IMR-90 (cell line): ENCODE data around the gene ISLR2. TPM values are rescaled to one million over a fixed set of nuclear protein-coding genes. Genes with fewer than 3 reads are reported as not detected.

ENCODE experiments used
- ATAC-seq: fragments of 200-7000 bp; cut with Tn5 transposase; 2 replicates; pipeline ENCODE4 v1.9.1; 2020; ENCODE audit warnings: low read depth, mild to moderate bottlenecking, moderate library complexity
- BruUV-seq: library from RNA; stranded (reverse); fragments of 400-500 nt; replicated peaks from 2 replicates; lab custom pipeline; 2021; lab: Mats Ljungman, UMichigan
- CTCF ChIA-PET: fragments of 300-600 bp; formaldehyde crosslinking; extraction: SDS; loops from one replicate; lab custom pipeline; 2021; ENCODE audit warnings: antibody characterized with exemption; lab: Yijun Ruan, JAX
- POLR2A ChIA-PET: fragments of 300-600 bp; sonication (Branson Sonifier 250); formaldehyde crosslinking; loops from one replicate; lab custom pipeline; 2022; ENCODE audit warnings: antibody characterized with exemption; ENCODE audit not compliant: unreplicated experiment; lab: Charles Lee
- DNase-seq: peaks from one replicate; pipeline ENCODE4 v3.0.0; 2013
- H2AFZ ChIP-seq: replicated peaks from 2 replicates; pipeline ENCODE3; 2013; ENCODE audit warnings: low read length, mild to moderate bottlenecking; ENCODE audit not compliant: poor library complexity
- H2AK5ac ChIP-seq: 2 replicates; pipeline ENCODE4 v1.6.1; 2013; ENCODE audit warnings: low read depth, low read length, inconsistent platforms
- H2AK9ac ChIP-seq: replicated peaks from 2 replicates; pipeline ENCODE3; 2013; ENCODE audit warnings: mild to moderate bottlenecking, low read depth, low read length, moderate library complexity; ENCODE audit not compliant: poor library complexity
- H2BK120ac ChIP-seq: 2 replicates; pipeline ENCODE4 v1.6.1; 2013; ENCODE audit warnings: low read depth, low read length, inconsistent platforms
- H2BK15ac ChIP-seq: 3 replicates; pipeline ENCODE4 v1.6.1; 2013; ENCODE audit warnings: low read depth, low read length, inconsistent platforms
- H2BK20ac ChIP-seq: 2 replicates; pipeline ENCODE4 v1.6.1; 2013; ENCODE audit warnings: low read depth, mild to moderate bottlenecking, inconsistent platforms, low read length, moderate library complexity
- H2BK5ac ChIP-seq: 2 replicates; pipeline ENCODE4 v1.6.1; 2013; ENCODE audit warnings: mild to moderate bottlenecking, low read depth, low read length, inconsistent platforms; ENCODE audit not compliant: poor library complexity, severe bottlenecking
- H3K14ac ChIP-seq: replicated peaks from 2 replicates; pipeline ENCODE4 v1.6.1; 2013; ENCODE audit warnings: low read depth, low read length, inconsistent platforms
- H3K18ac ChIP-seq: 2 replicates; pipeline ENCODE4 v1.6.1; 2013; ENCODE audit warnings: low read depth, low read length, control low read depth
- H3K23ac ChIP-seq: 2 replicates; pipeline ENCODE4 v1.6.1; 2013; ENCODE audit warnings: low read depth, low read length, inconsistent platforms
- H3K27ac ChIP-seq: 2 replicates; pipeline ENCODE4 v1.5.1; 2013; ENCODE audit warnings: mild to moderate bottlenecking, control low read depth, low read length; ENCODE audit not compliant: insufficient read depth
- H3K27me3 ChIP-seq: 2 replicates; pipeline ENCODE4 v1.6.1; 2013; ENCODE audit warnings: low read length; ENCODE audit not compliant: control insufficient read depth, insufficient read depth
- H3K36me3 ChIP-seq: 2 replicates; pipeline ENCODE4 v1.6.1; 2013; ENCODE audit warnings: low read length, mixed read lengths; ENCODE audit not compliant: control insufficient read depth, insufficient read depth
- H3K4ac ChIP-seq: 2 replicates; pipeline ENCODE4 v1.6.1; 2013; ENCODE audit warnings: low read depth, low read length, inconsistent platforms
- H3K4me1 ChIP-seq: 2 replicates; pipeline ENCODE4 v1.6.1; 2013; ENCODE audit warnings: low read length, mixed read lengths; ENCODE audit not compliant: control insufficient read depth, insufficient read depth
- H3K4me2 ChIP-seq: 2 replicates; pipeline ENCODE4 v1.6.1; 2013; ENCODE audit warnings: low read depth, mild to moderate bottlenecking, control low read depth, low read length, moderate library complexity
- H3K4me3 ChIP-seq: 2 replicates; pipeline ENCODE4 v1.5.1; 2013; ENCODE audit warnings: low read depth, mild to moderate bottlenecking, control low read depth, low read length, moderate library complexity; ENCODE audit not compliant: insufficient read depth
- H3K56ac ChIP-seq: 2 replicates; pipeline ENCODE4 v1.6.1; 2013; ENCODE audit warnings: low read length, inconsistent platforms; ENCODE audit not compliant: insufficient read depth; ENCODE audit errors: extremely low read depth
- H3K79me1 ChIP-seq, 2 experiments: 2 replicates each; pipeline ENCODE4 v1.6.1; 2013; ENCODE audit warnings: low read length in 2 of 2, inconsistent platforms in 1 of 2, low read depth in 1 of 2
- H3K9ac ChIP-seq: 2 replicates; pipeline ENCODE4 v1.6.1; 2013; ENCODE audit warnings: low read depth, low read length, control low read depth
- H3K9me1 ChIP-seq: 2 replicates; pipeline ENCODE4 v1.6.1; 2013; ENCODE audit warnings: low read length, inconsistent platforms; ENCODE audit not compliant: insufficient read depth
- H3K9me3 ChIP-seq: 2 replicates; pipeline ENCODE4 v1.6.1; 2013; ENCODE audit warnings: low read length; ENCODE audit not compliant: control insufficient read depth, insufficient read depth
- H4K20me1 ChIP-seq: 2 replicates; pipeline ENCODE4 v1.6.1; 2013; ENCODE audit warnings: low read length, inconsistent platforms; ENCODE audit not compliant: insufficient read depth
- H4K5ac ChIP-seq: 2 replicates; pipeline ENCODE4 v1.6.1; 2013; ENCODE audit warnings: mild to moderate bottlenecking, low read depth, low read length, control low read depth
- H4K8ac ChIP-seq, 2 experiments: 2 replicates each; pipeline ENCODE4 v1.6.1; 2013; ENCODE audit warnings: low read depth in 2 of 2, low read length in 2 of 2, control low read depth in 1 of 2, inconsistent platforms in 1 of 2
- H4K91ac ChIP-seq: 2 replicates; pipeline ENCODE4 v1.6.1; 2013; ENCODE audit warnings: low read depth, low read length, inconsistent platforms; ENCODE audit not compliant: insufficient read depth
- ELK1 ChIP-seq: fragments of 150-350 bp; IDR thresholded peaks from 2 replicates; pipeline ENCODE4 v1.6.1; 2016; ENCODE audit warnings: low read depth, mild to moderate bottlenecking, low read length, moderate library complexity, borderline replicate concordance
- NFE2L2 ChIP-seq: fragments of 150-350 bp; IDR thresholded peaks from 2 replicates; pipeline ENCODE4 v1.6.1; 2016; ENCODE audit warnings: low read depth, mild to moderate bottlenecking, low read length
- POLR2A ChIP-seq: IDR thresholded peaks from 2 replicates; pipeline ENCODE4 v1.6.1; 2012; ENCODE audit warnings: mild to moderate bottlenecking, low read depth, low read length
- RAD21 ChIP-seq: IDR thresholded peaks from 2 replicates; pipeline ENCODE4 v1.6.1; 2012; ENCODE audit warnings: low read length, improper control_type of control experiment
- WGBS, 2 experiments: methylation state at CpG; one replicate each; pipeline versions ENCODE4 v1.1.5 to v1.1.7; 2013; ENCODE audit warnings: missing lambda C conversion rate in 2 of 2; ENCODE audit not compliant: insufficient read length in 1 of 2; ENCODE audit errors: extremely low coverage in 2 of 2; 5-methylcytosine and 5-hydroxymethylcytosine counted together
- dilution Hi-C: fragments of 300-500 bp; cut with HindIII; formaldehyde crosslinking; loops from one replicate; pipeline ENCODE4 v1.14.3; 2018; ENCODE audit warnings: low sequenced_read_pairs; ENCODE audit not compliant: unreplicated experiment
- in situ Hi-C: fragments of 300-500 bp; cut with MboI; formaldehyde crosslinking; loops from 3 replicates; pipeline ENCODE4 v1.14.3; 2019; ENCODE audit warnings: low sequenced_read_pairs, inconsistent platforms, mixed read lengths
- intact Hi-C: fragments of 100-400 bp; cut with micrococcal nuclease; formaldehyde crosslinking; loops from 2 replicates; pipeline ENCODE4 v1.10.0; 2022
- polyA plus RNA-seq, 3 experiments: library from polyadenylated mRNA; depleted of rRNA; stranded (reverse); fragments of >200 nt; gene quantifications; 2 replicates each; pipeline ENCODE4 v1.2.3, GENCODE V29; 2012; ENCODE audit warnings: low replicate concordance in 1 of 3
- total RNA-seq: library from RNA; depleted of rRNA; stranded (reverse); fragments of >200 nt; gene quantifications from 2 replicates; pipeline ENCODE4 v1.2.3, GENCODE V29; 2012

Gene ISLR2
- total and polyA plus RNA-seq, 2 of the 4 experiments (the other 2 are of a cell fraction), result not detected

DNA sequence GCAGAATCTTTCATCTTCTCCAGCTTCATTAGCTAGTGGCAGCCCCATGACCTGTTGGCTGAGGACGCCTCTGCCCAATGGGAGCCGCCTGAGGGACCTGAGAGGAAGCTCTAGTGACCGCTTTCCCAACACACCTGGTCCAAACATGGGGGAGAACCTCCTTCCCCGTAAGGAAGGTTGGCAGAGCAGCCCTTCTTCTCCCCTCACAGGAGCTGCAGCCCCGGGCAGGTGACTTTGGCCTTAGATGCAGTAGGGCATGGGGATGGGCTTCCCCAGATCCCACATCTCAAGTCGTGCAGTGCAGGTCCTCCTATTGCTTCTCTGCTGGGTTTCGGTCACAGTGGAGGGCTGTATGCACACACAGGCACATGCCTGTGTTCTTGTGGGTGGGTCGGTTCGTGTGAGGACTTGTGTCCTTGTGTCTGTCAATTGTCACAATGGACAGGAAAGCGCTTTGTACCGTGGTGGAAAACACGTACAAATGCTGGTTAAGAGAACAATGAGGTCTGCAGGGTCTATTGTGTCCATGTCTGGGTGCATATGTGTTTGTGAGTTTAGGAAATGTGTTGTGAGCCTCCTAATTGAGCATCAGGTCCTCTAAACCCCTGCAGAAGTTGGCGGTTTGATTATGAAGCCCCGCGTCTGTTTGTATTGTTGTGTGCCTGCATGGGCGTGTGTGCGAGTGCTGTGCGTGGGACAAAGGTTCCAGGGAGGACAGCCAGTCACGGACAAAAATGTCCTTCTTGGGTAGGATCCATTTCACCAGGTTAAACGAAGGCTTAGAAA lies 1.4 kb downstream of the ISLR2 start:
- BruUV-seq, result no TSS peak
- WGBS, 2 experiments, result 8% methylated on average over 11 of the region's 20 CpGs; no CpG with 5 or more reads in 1 of the 2 experiments
- H2AFZ ChIP-seq, result peak overlapping the region; percentile 60

More for the DNA sequence above, 1.4 kb downstream of the ISLR2 start:
- Histone ChIP-seq H3K27me3 (peaks cover 92% of the 10 kb centered on the region), H3K9me1 (peaks cover 2% of the 10 kb centered on the region; the same call in 1 of the 2 replicates), H3K4me2 (no peak overlapping the region), H3K4me1 (no peaks in the 10 kb centered on the region; the same call in 1 of the 2 replicates), H3K9me3 (peaks cover 8% of the 10 kb centered on the region), H3K27ac (no peak overlapping the region), H4K8ac (no peak overlapping the region), H3K4ac (no peak overlapping the region), H3K79me1 (no peaks in the 10 kb centered on the region), H3K18ac (no peak overlapping the region), H3K23ac (no peak overlapping the region), H4K91ac (no peak overlapping the region), H2BK15ac (no peak overlapping the region), H3K36me3 (no peaks in the 10 kb centered on the region), H3K4me3 (no peak overlapping the region), H3K14ac (no peak overlapping the region), H3K9ac (no peak overlapping the region), H4K5ac (no peak overlapping the region), H2AK5ac (no peak overlapping the region), H2BK5ac (no peak overlapping the region), H2BK20ac (no peak overlapping the region), H3K56ac (no peak overlapping the region), H4K20me1 (peaks cover 19% of the 10 kb centered on the region; the same call in 1 of the 2 replicates), H2BK120ac (no peak overlapping the region), H2AK9ac (no peak overlapping the region)
- in situ Hi-C loops, result loop anchor here (5.0 kb wide), 1 partner anchor 155 kb away; no protein-coding TSS in a partner anchor
- ChIA-PET CTCF (no interaction called here), POLR2A (no interaction called here)
- intact Hi-C loops, result no loop called here
- dilution Hi-C loops, result no loop called here
- DNase-seq (no peak), ATAC-seq (no peak)
- TF ChIP-seq ELK1 (no peak), POLR2A (no peak), NFE2L2 (no peak), RAD21 (no peak)
